Measurements from ENCODE around the gene ADCK2. TPM values are rescaled to one million over a fixed set of nuclear protein-coding genes. Genes with fewer than 3 reads are reported as not detected.
"Not testable (repeated sequence)": the region's sequence is repeated elsewhere in the genome, so short reads cannot be mapped to it uniquely, and the experiment has no call there.

The ADCK2 gene
- total and polyA plus RNA-seq, 10 of the 15 experiments (the other 5 are each of a cell fraction or from before 2014, with no cell fraction given) = 0.52 to 19.4 (median 13.1) TPM

DNA sequence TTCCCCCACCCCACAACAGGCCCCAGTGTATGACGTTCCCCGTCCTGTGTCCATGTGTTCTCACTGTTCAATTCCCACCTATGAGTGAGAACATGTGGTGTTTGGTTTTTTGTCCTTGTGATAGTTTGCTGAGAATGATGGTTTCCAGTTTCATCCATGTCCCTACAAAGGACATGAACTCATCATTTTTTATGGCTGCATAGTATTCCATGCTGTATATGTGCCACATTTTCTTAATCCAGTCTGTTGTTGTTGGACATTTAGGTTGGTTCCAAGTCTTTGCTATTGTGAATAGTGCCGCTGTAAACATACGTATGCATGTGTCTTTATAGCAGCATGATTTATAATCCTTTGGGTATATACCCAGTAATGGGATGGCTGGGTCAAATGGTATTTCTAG lies 36.0 kb downstream of the ADCK2 start:
- H2AFZ ChIP-seq (ENCODE audit: control insufficient read depth, low read depth, low read length); ATAC-seq; H4K20me1 ChIP-seq (ENCODE audit: control insufficient read depth, insufficient read depth); H3K79me2 ChIP-seq (ENCODE audit: control insufficient read depth, insufficient read depth, low read length); RAD21 ChIA-PET (ENCODE audit: unreplicated experiment); FAIRE-seq; H3K9ac ChIP-seq (ENCODE audit: control insufficient read depth, insufficient read depth, low read length); H3K4me2 ChIP-seq (ENCODE audit: control insufficient read depth, insufficient read depth); DNase-seq (ENCODE audit: low read depth, low spot score); H3K4me1 ChIP-seq (ENCODE audit: control insufficient read depth, insufficient read depth, low read length); H3K9me3 ChIP-seq (replicated peaks; ENCODE audit: control insufficient read depth, insufficient read depth, low read length); in situ Hi-C loops (cut with MboI); intact Hi-C loops (cut with micrococcal nuclease; ENCODE audit: unreplicated experiment); SMC1A ChIA-PET (ENCODE audit: uncharacterized antibody, unreplicated experiment); H3K4me3 ChIP-seq; CTCF ChIA-PET; H3K27ac ChIP-seq (ENCODE audit: control insufficient read depth, insufficient read depth); BruUV-seq (replicated peaks); H3K27me3 ChIP-seq (replicated peaks in 1 of 2; ENCODE audit: control insufficient read depth in 2 of 2, insufficient read depth in 2 of 2, low read length in 1 of 2): not testable (repeated sequence)
- peaks cover 5 to 12% of the 10 kb centered on the region in 2 experiments; a peak in 3 of 4 replicates for H3K36me3 ChIP-seq (ENCODE audit: control insufficient read depth in 2 of 2, insufficient read depth in 2 of 2, low read length in 1 of 2)
- 100% methylated on average over 2 of the region's 4 CpGs for WGBS (ENCODE audit: insufficient coverage, insufficient replicate concordance, low lambda C conversion rate, missing lambda C conversion rate)
- POLR2A ChIA-PET = interaction anchor here (0.6 kb wide), 1 partner anchor 1966 kb away, joined by 4 read pairs; no protein-coding TSS in a partner anchor

DNA sequence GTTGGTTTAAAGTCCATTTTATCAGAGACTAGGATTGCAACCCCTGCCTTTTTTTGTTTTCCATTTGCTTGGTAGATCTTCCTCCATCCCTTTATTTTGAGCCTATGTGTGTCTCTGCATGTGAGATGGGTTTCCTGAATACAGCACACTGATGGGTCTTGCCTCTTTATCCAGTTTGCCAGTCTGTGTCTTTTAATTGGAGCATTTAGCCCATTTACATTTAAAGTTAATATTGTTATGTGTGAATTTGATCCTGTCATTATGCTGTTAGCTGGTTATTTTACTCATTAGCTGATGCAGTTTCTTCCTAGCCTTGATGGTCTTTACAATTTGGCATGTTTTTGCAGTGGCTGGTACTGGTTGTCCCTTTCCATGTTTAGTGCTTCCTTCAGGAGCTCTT lies 39.6 kb downstream of the ADCK2 start:
- in situ Hi-C loops (cut with MboI); H3K36me3 ChIP-seq (ENCODE audit: control insufficient read depth in 2 of 2, insufficient read depth in 2 of 2, low read length in 1 of 2); H3K4me3 ChIP-seq; DNase-seq (ENCODE audit: low read depth, low spot score); ATAC-seq; H2AFZ ChIP-seq (ENCODE audit: control insufficient read depth, low read depth, low read length); RAD21 ChIA-PET (ENCODE audit: unreplicated experiment); H3K9ac ChIP-seq (ENCODE audit: control insufficient read depth, insufficient read depth, low read length); H3K4me1 ChIP-seq (ENCODE audit: control insufficient read depth, insufficient read depth, low read length); H3K27ac ChIP-seq (ENCODE audit: control insufficient read depth, insufficient read depth); H4K20me1 ChIP-seq (ENCODE audit: control insufficient read depth, insufficient read depth); CTCF ChIA-PET; H3K27me3 ChIP-seq (replicated peaks in 1 of 2; ENCODE audit: control insufficient read depth in 2 of 2, insufficient read depth in 2 of 2, low read length in 1 of 2); H3K9me3 ChIP-seq (replicated peaks; ENCODE audit: control insufficient read depth, insufficient read depth, low read length); POLR2A ChIA-PET; H3K79me2 ChIP-seq (ENCODE audit: control insufficient read depth, insufficient read depth, low read length); BruUV-seq (replicated peaks); FAIRE-seq; H3K4me2 ChIP-seq (ENCODE audit: control insufficient read depth, insufficient read depth); intact Hi-C loops (cut with micrococcal nuclease; ENCODE audit: unreplicated experiment); SMC1A ChIA-PET (ENCODE audit: uncharacterized antibody, unreplicated experiment): not testable (repeated sequence)

Data from GM12878 (cell line).